ENCODE data around the gene PCDHB3.

PCDHB3 gene

DNA sequence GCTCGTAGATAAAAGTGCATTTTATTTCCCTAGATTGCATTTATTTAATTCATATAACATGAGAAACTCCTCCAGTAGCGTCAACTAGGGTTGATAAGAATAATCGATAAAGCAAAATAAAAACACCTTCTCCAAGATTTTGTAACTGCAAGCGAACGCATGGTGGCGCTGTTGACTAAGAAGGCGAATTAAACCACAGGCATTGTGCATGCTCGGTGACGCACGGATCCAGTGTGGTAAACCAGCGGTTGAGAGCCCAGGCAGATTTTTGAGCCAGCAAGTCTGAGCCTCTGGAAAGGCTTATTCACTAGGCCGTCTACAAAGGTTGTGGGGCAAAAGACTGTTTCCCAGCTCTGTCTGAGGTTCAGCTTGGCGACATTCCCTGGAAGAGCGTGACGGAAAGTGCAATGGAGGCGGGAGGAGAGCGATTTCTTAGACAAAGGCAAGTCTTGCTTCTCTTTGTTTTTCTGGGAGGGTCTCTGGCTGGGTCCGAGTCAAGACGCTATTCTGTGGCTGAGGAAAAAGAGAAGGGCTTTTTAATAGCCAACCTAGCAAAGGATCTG, at the start of gene PCDHB3:
Gene PCDHB3 (plus strand): TSS at position 231 of the 563 bp plus-strand sequence. CDS start 177 bp downstream, at position 408.
- no peaks in the 10 kb centered on the region for H3K36me3 ChIP-seq (ENCODE audit: low read length)
- no peak within 1 kb of the TSS for H3K4me3 ChIP-seq (ENCODE audit: insufficient read depth, low read length, poor library complexity, severe bottlenecking)
- H3K27me3 ChIP-seq (ENCODE audit: low read length) = no peaks in the 10 kb centered on the region
- no peaks in the 10 kb centered on the region for H3K9me3 ChIP-seq (ENCODE audit: insufficient read depth, low read length)
- H3K27ac ChIP-seq (ENCODE audit: low read depth, low read length) = no peak within 1 kb of the TSS
- H3K79me2 ChIP-seq (ENCODE audit: insufficient read depth, low read length) = no peaks in the 10 kb centered on the region
- no peak within 1 kb of the TSS for H3K4me2 ChIP-seq (ENCODE audit: low read depth, low read length, poor library complexity, severe bottlenecking)
- H3F3A ChIP-seq (ENCODE audit: insufficient read depth) = no peaks in the 10 kb centered on the region
- H3K9me2 ChIP-seq (replicated peaks; ENCODE audit: insufficient read depth, low read length) = no peaks in the 10 kb centered on the region
- no peak within 1 kb of the TSS for H2AFZ ChIP-seq (ENCODE audit: low read depth, low read length, severe bottlenecking)
- no peak within 1 kb of the TSS for H3K9ac ChIP-seq (ENCODE audit: low read length)
- TF ChIP-seq, protein P1, sequence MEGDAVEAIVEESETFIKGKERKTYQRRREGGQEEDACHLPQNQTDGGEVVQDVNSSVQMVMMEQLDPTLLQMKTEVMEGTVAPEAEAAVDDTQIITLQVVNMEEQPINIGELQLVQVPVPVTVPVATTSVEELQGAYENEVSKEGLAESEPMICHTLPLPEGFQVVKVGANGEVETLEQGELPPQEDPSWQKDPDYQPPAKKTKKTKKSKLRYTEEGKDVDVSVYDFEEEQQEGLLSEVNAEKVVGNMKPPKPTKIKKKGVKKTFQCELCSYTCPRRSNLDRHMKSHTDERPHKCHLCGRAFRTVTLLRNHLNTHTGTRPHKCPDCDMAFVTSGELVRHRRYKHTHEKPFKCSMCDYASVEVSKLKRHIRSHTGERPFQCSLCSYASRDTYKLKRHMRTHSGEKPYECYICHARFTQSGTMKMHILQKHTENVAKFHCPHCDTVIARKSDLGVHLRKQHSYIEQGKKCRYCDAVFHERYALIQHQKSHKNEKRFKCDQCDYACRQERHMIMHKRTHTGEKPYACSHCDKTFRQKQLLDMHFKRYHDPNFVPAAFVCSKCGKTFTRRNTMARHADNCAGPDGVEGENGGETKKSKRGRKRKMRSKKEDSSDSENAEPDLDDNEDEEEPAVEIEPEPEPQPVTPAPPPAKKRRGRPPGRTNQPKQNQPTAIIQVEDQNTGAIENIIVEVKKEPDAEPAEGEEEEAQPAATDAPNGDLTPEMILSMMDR (IDR thresholded peaks at IDR 0.05; ENCODE audit: insufficient read depth, low read length, poor library complexity, severe bottlenecking) = peak; percentile 69
- TF ChIP-seq EZH2phosphoT487 (conservative IDR thresholded peaks at IDR 0.05; ENCODE audit: low read length) = no peak
- no peaks in the 10 kb centered on the region for H4K20me1 ChIP-seq (ENCODE audit: low read depth, low read length)

DNA sequence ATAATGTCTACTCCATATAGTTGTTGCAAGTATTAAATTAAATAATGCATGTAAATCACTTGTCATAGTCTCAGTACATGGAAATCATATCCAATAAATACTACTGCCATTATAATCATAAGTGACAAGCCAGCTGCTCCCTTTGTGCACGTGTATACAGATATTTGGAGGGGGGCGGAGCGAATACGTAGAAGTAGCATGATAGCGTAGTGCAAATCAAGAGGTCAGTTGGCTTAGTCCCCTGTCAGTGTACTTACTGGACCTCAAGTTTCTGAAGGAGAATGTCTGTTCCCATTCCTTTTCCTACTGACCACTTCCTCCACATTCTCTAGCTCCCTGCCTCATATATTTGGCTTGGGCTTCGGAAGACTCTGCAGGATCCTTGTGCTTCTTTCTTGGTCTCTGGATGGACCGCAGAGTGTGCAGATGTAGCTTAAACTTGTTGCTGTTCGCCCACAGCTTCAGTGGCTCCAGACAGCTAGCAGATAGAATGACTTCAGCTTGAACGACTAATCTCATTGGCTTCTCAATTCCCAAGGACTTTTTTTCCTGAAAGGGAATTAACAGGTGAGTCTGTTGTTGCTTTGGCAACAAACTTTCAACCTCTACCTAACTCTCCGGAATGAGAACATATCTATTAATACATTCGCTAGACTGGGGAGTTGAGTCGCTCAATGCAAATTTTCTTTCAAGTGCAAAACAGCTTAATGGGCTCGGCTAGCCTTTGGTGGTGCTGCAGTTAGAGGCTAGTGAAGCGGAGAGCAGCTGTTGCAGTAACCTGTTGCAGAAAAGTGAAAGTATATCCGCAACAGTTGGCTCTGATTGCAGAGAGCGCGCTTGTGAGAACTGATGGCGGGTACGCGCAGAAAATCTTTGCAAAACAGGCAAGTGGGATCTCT, 49.4 kb upstream of the PCDHB3 start, which contains the start of gene PCDHB1:
Gene PCDHB1 (plus strand): TSS at position 753 of the 899 bp plus-strand sequence. CDS start 97 bp downstream, at position 850.
- Histone ChIP-seq H3K9me3 (ENCODE audit: insufficient read depth, low read length) (no peaks in the 10 kb centered on the region), H4K20me1 (ENCODE audit: low read depth, low read length) (no peaks in the 10 kb centered on the region), H2AFZ (ENCODE audit: low read depth, low read length, severe bottlenecking) (no peak within 1 kb of the TSS), H3K9me2 (replicated peaks; ENCODE audit: insufficient read depth, low read length) (no peaks in the 10 kb centered on the region), H3K27ac (ENCODE audit: low read depth, low read length) (no peak within 1 kb of the TSS), H3K36me3 (ENCODE audit: low read length) (no peaks in the 10 kb centered on the region), H3K79me2 (ENCODE audit: insufficient read depth, low read length) (no peaks in the 10 kb centered on the region), H3K27me3 (ENCODE audit: low read length) (no peaks in the 10 kb centered on the region), H3K4me3 (ENCODE audit: insufficient read depth, low read length, poor library complexity, severe bottlenecking) (no peak within 1 kb of the TSS), H3K9ac (ENCODE audit: low read length) (no peak within 1 kb of the TSS), H3F3A (ENCODE audit: insufficient read depth) (no peaks in the 10 kb centered on the region), H3K4me2 (ENCODE audit: low read depth, low read length, poor library complexity, severe bottlenecking) (no peak within 1 kb of the TSS)
- TF ChIP-seq, protein P1 (IDR thresholded peaks at IDR 0.05; ENCODE audit: insufficient read depth, low read length, poor library complexity, severe bottlenecking) = no peak
- no peak for TF ChIP-seq EZH2phosphoT487 (conservative IDR thresholded peaks at IDR 0.05; ENCODE audit: low read length)

DNA sequence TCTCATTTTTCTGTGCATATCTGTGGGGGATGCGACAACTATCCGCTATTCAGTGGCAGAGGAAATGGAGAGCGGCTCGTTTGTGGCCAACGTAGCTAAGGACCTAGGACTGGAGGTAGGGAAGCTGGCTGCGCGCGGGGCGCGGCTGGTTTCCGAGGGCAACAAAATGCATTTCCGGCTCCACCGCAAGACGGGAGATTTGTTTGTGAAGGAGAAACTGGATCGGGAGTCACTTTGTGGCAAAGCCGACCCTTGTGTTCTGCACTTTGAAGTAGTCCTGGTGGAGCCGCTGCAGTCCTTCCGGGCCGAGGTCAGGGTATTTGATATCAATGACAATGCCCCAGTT, 48.8 kb upstream of the PCDHB3 start:
- Histone ChIP-seq H3K27ac (ENCODE audit: low read depth, low read length) (no peak overlapping the region), H3K4me3 (ENCODE audit: insufficient read depth, low read length, poor library complexity, severe bottlenecking) (no peak overlapping the region), H3K27me3 (ENCODE audit: low read length) (no peaks in the 10 kb centered on the region), H3K4me2 (ENCODE audit: low read depth, low read length, poor library complexity, severe bottlenecking) (no peak overlapping the region), H4K20me1 (ENCODE audit: low read depth, low read length) (no peaks in the 10 kb centered on the region), H3K36me3 (ENCODE audit: low read length) (no peaks in the 10 kb centered on the region), H3K9me3 (ENCODE audit: insufficient read depth, low read length) (no peaks in the 10 kb centered on the region), H3K9me2 (replicated peaks; ENCODE audit: insufficient read depth, low read length) (no peaks in the 10 kb centered on the region), H3F3A (ENCODE audit: insufficient read depth) (no peaks in the 10 kb centered on the region), H3K79me2 (ENCODE audit: insufficient read depth, low read length) (no peaks in the 10 kb centered on the region), H2AFZ (ENCODE audit: low read depth, low read length, severe bottlenecking) (no peak overlapping the region), H3K9ac (ENCODE audit: low read length) (no peak overlapping the region)
- no peak for TF ChIP-seq EZH2phosphoT487 (conservative IDR thresholded peaks at IDR 0.05; ENCODE audit: low read length)
- TF ChIP-seq, protein P1 (IDR thresholded peaks at IDR 0.05; ENCODE audit: insufficient read depth, low read length, poor library complexity, severe bottlenecking) = no peak

Data from SU-DHL-6 (cell line).